GM12878 (cell line): Measurements from ENCODE around the gene ZNF106.

Experiments used
- BCL3 ChIP-seq: IDR thresholded peaks from 2 replicates; pipeline ENCODE4 v1.6.1; 2011; ENCODE audit warnings: borderline replicate concordance, low read depth, mild to moderate bottlenecking, moderate library complexity, low read length; ENCODE audit not compliant: insufficient read depth, poor library complexity, severe bottlenecking
- CTCF ChIP-seq, 3 experiments: IDR thresholded peaks in 2 of 3; conservative IDR thresholded peaks in 1 of 3; 2 replicates each; pipeline ENCODE4 v1.5.1; 2011; ENCODE audit warnings: low read depth in 3 of 3, low read length in 3 of 3, mild to moderate bottlenecking in 3 of 3, control low read depth in 2 of 3, moderate library complexity in 2 of 3, inconsistent platforms in 1 of 3, mixed read lengths in 1 of 3; ENCODE audit not compliant: control insufficient read depth in 2 of 3, insufficient read depth in 1 of 3; ENCODE audit errors: extremely low read depth in 1 of 3
- ETV6 ChIP-seq, 2 experiments: fragments of 450-650 bp in 1 of 2; IDR thresholded peaks in 1 of 2; conservative IDR thresholded peaks in 1 of 2; 2 replicates each; pipeline ENCODE4 v1.6.1; 2014; ENCODE audit warnings: antibody characterized with exemption in 1 of 2, borderline replicate concordance in 1 of 2, low read depth in 1 of 2, mild to moderate bottlenecking in 1 of 2, moderate library complexity in 1 of 2
- FOXM1 ChIP-seq: IDR thresholded peaks from 2 replicates; pipeline ENCODE4 v1.6.1; 2012; ENCODE audit warnings: low read depth, mild to moderate bottlenecking, inconsistent platforms, low read length, moderate library complexity
- GABPA ChIP-seq: IDR thresholded peaks from 2 replicates; pipeline ENCODE4 v1.6.1; 2014; ENCODE audit warnings: antibody characterized with exemption, low read depth, mild to moderate bottlenecking, inconsistent platforms
- MAX ChIP-seq: IDR thresholded peaks from 2 replicates; pipeline ENCODE4 v1.6.1; 2012; ENCODE audit warnings: low read depth, low read length, improper control_type of control experiment
- NR2F1 ChIP-seq: fragments of 450-650 bp; conservative IDR thresholded peaks from 2 replicates; pipeline ENCODE4 v1.6.1; 2017; ENCODE audit warnings: mild to moderate bottlenecking
- NRF1 ChIP-seq: conservative IDR thresholded peaks from 2 replicates; pipeline ENCODE4 v1.6.1; 2011; ENCODE audit warnings: mild to moderate bottlenecking, low read depth, low read length, improper control_type of control experiment
- PAX5 ChIP-seq: IDR thresholded peaks from 2 replicates; pipeline ENCODE4 v1.6.1; 2011; ENCODE audit warnings: low read depth, low read length, borderline replicate concordance
- POU2F2 ChIP-seq: IDR thresholded peaks from 3 replicates; pipeline ENCODE4 v1.6.1; 2011; ENCODE audit warnings: low read depth, mild to moderate bottlenecking, low read length, borderline replicate concordance

- TF ChIP-seq FOXM1 (no peak), GABPA (no peak), BCL3 (no peak), CTCF (IDR thresholded peaks at IDR 0.05 in 2 of 3, conservative IDR thresholded peaks at IDR 0.05 in 1 of 3; ENCODE audit: control insufficient read depth in 2 of 3, extremely low read depth in 1 of 3, insufficient read depth in 1 of 3, low read depth in 3 of 3, low read length in 3 of 3) (no peak), ETV6 (conservative IDR thresholded peaks at IDR 0.05 in 1 of 2, IDR thresholded peaks at IDR 0.05 in 1 of 2; ENCODE audit: borderline replicate concordance in 1 of 2, low read depth in 1 of 2) (no peak), POU2F2 (no peak), MAX (no peak), PAX5 (no peak), NRF1 (no peak), NR2F1 (no peak)
Observed at GRCh38 chr15:42374810-42375209, 116.1 kb downstream of the ZNF106 start.
